H9 (cell line): ENCODE measurements around the gene IDH2. TPM values are rescaled to one million over a fixed set of nuclear protein-coding genes. Genes with fewer than 3 reads are reported as not detected.
A peak's percentile ranks its signal among the peaks of the same experiment; 100 is the strongest.

Experiments used
- DNase-seq: peaks from one replicate; pipeline ENCODE4 v3.0.0-alpha.2; 2017
- H2AFZ ChIP-seq: one replicate; pipeline ENCODE4 v1.6.1; 2013; ENCODE audit warnings: mild to moderate bottlenecking, low read length, control low read depth, moderate library complexity
- H2AK5ac ChIP-seq: 2 replicates; pipeline ENCODE4 v1.6.1; 2013; ENCODE audit warnings: low read length, control low read depth, mixed read lengths; ENCODE audit not compliant: insufficient read length
- H2BK120ac ChIP-seq: one replicate; pipeline ENCODE4 v1.6.1; 2013; ENCODE audit warnings: low read depth, mild to moderate bottlenecking, low read length, control low read depth, inconsistent platforms; ENCODE audit not compliant: poor library complexity, severe bottlenecking
- H2BK12ac ChIP-seq: 2 replicates; pipeline ENCODE4 v1.6.1; 2013; ENCODE audit warnings: low read length, control low read depth, mixed read lengths, low read depth; ENCODE audit not compliant: insufficient read length
- H2BK15ac ChIP-seq: 2 replicates; pipeline ENCODE4 v1.6.1; 2013; ENCODE audit warnings: low read depth, low read length, control low read depth
- H2BK20ac ChIP-seq: one replicate; pipeline ENCODE4 v1.6.1; 2013; ENCODE audit warnings: low read depth, mild to moderate bottlenecking, low read length, control low read depth, inconsistent platforms; ENCODE audit not compliant: poor library complexity, severe bottlenecking
- H2BK5ac ChIP-seq: 2 replicates; pipeline ENCODE4 v1.6.1; 2013; ENCODE audit warnings: low read length, control low read depth, mixed read lengths; ENCODE audit not compliant: insufficient read length
- H3K14ac ChIP-seq: 2 replicates; pipeline ENCODE4 v1.6.1; 2013; ENCODE audit warnings: low read length, control low read depth; ENCODE audit not compliant: insufficient read depth
- H3K18ac ChIP-seq: 2 replicates; pipeline ENCODE4 v1.6.1; 2013; ENCODE audit warnings: low read depth, mild to moderate bottlenecking, mixed read lengths, low read length, control low read depth; ENCODE audit not compliant: insufficient read length
- H3K23ac ChIP-seq: 2 replicates; pipeline ENCODE4 v1.6.1; 2013; ENCODE audit warnings: low read length, control low read depth, mixed read lengths, low read depth; ENCODE audit not compliant: insufficient read length
- H3K23me2 ChIP-seq: 2 replicates; pipeline ENCODE4 v1.6.1; 2013; ENCODE audit warnings: low read depth, mild to moderate bottlenecking, mixed read lengths, low read length, control low read depth; ENCODE audit not compliant: insufficient read length, poor library complexity, severe bottlenecking
- H3K27ac ChIP-seq: 2 replicates; pipeline ENCODE4 v1.5.1; 2013; ENCODE audit warnings: low read length, control low read depth, mixed read lengths, low read depth; ENCODE audit not compliant: insufficient read length
- H3K27me3 ChIP-seq: 2 replicates; pipeline ENCODE4 v1.6.1; 2013; ENCODE audit warnings: low read length, control low read depth, inconsistent platforms; ENCODE audit not compliant: insufficient read depth
- H3K4ac ChIP-seq: 2 replicates; pipeline ENCODE4 v1.6.1; 2013; ENCODE audit warnings: low read depth, mild to moderate bottlenecking, control low read depth, inconsistent platforms, low read length, moderate library complexity
- H3K4me1 ChIP-seq: 2 replicates; pipeline ENCODE4 v1.6.1; 2013; ENCODE audit warnings: low read length, control low read depth, inconsistent platforms; ENCODE audit not compliant: insufficient read depth
- H3K4me2 ChIP-seq: 2 replicates; pipeline ENCODE4 v1.6.1; 2013; ENCODE audit warnings: low read length, control low read depth, mixed read lengths; ENCODE audit not compliant: insufficient read length, insufficient read depth
- H3K56ac ChIP-seq: 2 replicates; pipeline ENCODE4 v1.6.1; 2013; ENCODE audit warnings: low read depth, mild to moderate bottlenecking, mixed read lengths, low read length, control low read depth; ENCODE audit not compliant: insufficient read length
- H3K79me1 ChIP-seq: 2 replicates; pipeline ENCODE4 v1.6.1; 2013; ENCODE audit warnings: low read depth, mild to moderate bottlenecking, moderate library complexity, low read length, control low read depth, inconsistent platforms; ENCODE audit not compliant: insufficient read depth, poor library complexity, severe bottlenecking
- H3K79me2 ChIP-seq: 2 replicates; pipeline ENCODE4 v1.6.1; 2013; ENCODE audit warnings: low read length, control low read depth, inconsistent platforms; ENCODE audit not compliant: insufficient read depth
- H3K9ac ChIP-seq: 2 replicates; pipeline ENCODE4 v1.6.1; 2013; ENCODE audit warnings: low read length, control low read depth, mixed read lengths; ENCODE audit not compliant: insufficient read length; ENCODE audit errors: extremely low read depth
- H3K9me3 ChIP-seq: one replicate; pipeline ENCODE4 v1.6.1; 2013; ENCODE audit warnings: low read depth, low read length, inconsistent platforms; ENCODE audit not compliant: control insufficient read depth
- H3T11ph ChIP-seq: one replicate; pipeline ENCODE4 v1.6.1; 2013; ENCODE audit warnings: mild to moderate bottlenecking, low read length, control low read depth, inconsistent platforms
- H4K20me1 ChIP-seq: one replicate; pipeline ENCODE4 v1.6.1; 2013; ENCODE audit not compliant: control insufficient read depth, insufficient read length, insufficient read depth
- H4K5ac ChIP-seq: 2 replicates; pipeline ENCODE4 v1.6.1; 2013; ENCODE audit warnings: low read depth, mild to moderate bottlenecking, mixed read lengths, low read length, control low read depth; ENCODE audit not compliant: insufficient read length
- H4K8ac ChIP-seq: replicated peaks from 2 replicates; pipeline ENCODE4 v1.6.1; 2013; ENCODE audit warnings: low read length, control low read depth, mixed read lengths, low read depth; ENCODE audit not compliant: insufficient read length
- H4K91ac ChIP-seq: 2 replicates; pipeline ENCODE4 v1.6.1; 2013; ENCODE audit warnings: low read depth, mild to moderate bottlenecking, moderate library complexity, mixed read lengths, low read length, control low read depth; ENCODE audit not compliant: insufficient read length
- H3K27ac Mint-ChIP-seq, 3 experiments: 2 replicates in 2 of 3; 3 replicates in 1 of 3; pipeline ENCODE4 v1.8.0; 2020 to 2021; ENCODE audit warnings: mixed read lengths in 3 of 3, mild to moderate bottlenecking in 1 of 3, moderate library complexity in 1 of 3
- H3K27me3 Mint-ChIP-seq: 2 replicates; pipeline ENCODE4 v1.8.0; 2021; ENCODE audit warnings: low read depth, mild to moderate bottlenecking, moderate library complexity, mixed read lengths
- H3K36me3 Mint-ChIP-seq, 3 experiments: 2 replicates in 2 of 3; 3 replicates in 1 of 3; pipeline ENCODE4 v1.8.0; 2020 to 2021; ENCODE audit warnings: low read depth in 3 of 3, mixed read lengths in 3 of 3; ENCODE audit not compliant: insufficient read depth in 1 of 3
- H3K4me1 Mint-ChIP-seq, 2 experiments: 2 replicates each; pipeline ENCODE4 v1.8.0; 2020; ENCODE audit warnings: mixed read lengths in 2 of 2
- H3K4me3 Mint-ChIP-seq, 2 experiments: 2 replicates in 1 of 2; 3 replicates in 1 of 2; pipeline ENCODE4 v1.8.0; 2020 to 2021; ENCODE audit warnings: mild to moderate bottlenecking in 2 of 2, mixed read lengths in 2 of 2, moderate library complexity in 1 of 2
- H3K9me3 Mint-ChIP-seq, 2 experiments: 2 replicates in 1 of 2; 3 replicates in 1 of 2; pipeline ENCODE4 v1.8.0; 2020; ENCODE audit warnings: mild to moderate bottlenecking in 2 of 2, mixed read lengths in 2 of 2, moderate library complexity in 1 of 2
- CTCF ChIP-seq: fragments of 200-600 bp; sonication (generic); conservative IDR thresholded peaks from 3 replicates; pipeline ENCODE4 v1.8.0; 2021; ENCODE audit warnings: antibody characterized with exemption, mild to moderate bottlenecking
- WGBS: extraction: QIAGEN DNeasy Blood & Tissue Kit; methylation state at CpG from one replicate; pipeline ENCODE4 v1.1.7; 2013; ENCODE audit warnings: missing lambda C conversion rate, low lambda C conversion rate, mixed read lengths; ENCODE audit not compliant: insufficient read length; ENCODE audit errors: extremely low coverage; 5-methylcytosine and 5-hydroxymethylcytosine counted together
- total RNA-seq: library from RNA; stranded (reverse); gene quantifications from 2 replicates; pipeline ENCODE4 v1.2.1, GENCODE V29; 2021

IDH2 gene
- total RNA-seq, 1 experiment from 2014 or later: 57.7 TPM

DNA sequence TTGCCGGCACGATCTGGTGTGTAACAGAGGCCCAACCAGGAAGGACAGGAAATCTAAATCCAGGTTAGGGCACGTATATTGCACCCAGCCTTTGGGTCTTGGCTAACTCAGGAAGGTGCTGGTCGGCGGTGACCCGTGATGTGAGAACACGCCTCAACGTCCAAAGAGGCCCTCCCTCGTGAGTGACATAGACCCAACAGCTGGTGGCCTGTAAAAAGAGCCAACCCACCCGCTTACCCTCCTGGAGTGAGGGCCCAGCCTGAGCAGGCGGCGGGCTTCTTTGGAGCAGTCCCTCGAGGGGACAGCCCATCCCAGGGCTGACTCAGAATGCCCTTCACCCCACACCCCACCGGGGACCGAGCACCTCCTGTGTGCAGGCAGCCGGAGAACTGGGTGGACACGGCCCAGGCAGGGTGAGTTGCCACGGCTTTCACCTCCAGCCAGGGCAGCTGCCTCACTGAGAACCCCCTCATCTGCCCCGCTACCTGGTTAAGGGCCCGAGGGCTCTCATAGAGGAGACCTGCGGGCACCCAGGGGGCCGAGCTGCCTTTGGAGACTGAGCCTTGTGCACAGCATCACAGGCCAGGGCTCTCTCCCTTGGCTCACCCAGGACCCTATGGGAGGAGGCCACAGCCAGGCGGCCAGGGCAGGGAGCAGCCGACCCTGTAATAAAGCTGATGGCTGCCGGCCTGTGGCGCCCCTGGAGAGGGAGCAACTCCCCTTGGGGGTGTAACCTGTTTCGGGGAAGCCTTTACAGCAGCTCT is 59.3 kb downstream of the IDH2 start:
- no peaks in the 10 kb centered on the region for H3K36me3 Mint-ChIP-seq
- no peak overlapping the region for H2AFZ ChIP-seq
- no peak overlapping the region for H4K8ac ChIP-seq
- DNase-seq: no peak
- H3K4me1 ChIP-seq: peaks cover 6% of the 10 kb centered on the region; the same call in 1 of the 2 replicates
- no peak overlapping the region for H3K4me2 ChIP-seq
- no peaks in the 10 kb centered on the region for H3K79me1 ChIP-seq
- H2AK5ac ChIP-seq: no peak overlapping the region
- H4K20me1 ChIP-seq: no peaks in the 10 kb centered on the region
- H4K5ac ChIP-seq: no peak overlapping the region
- no peaks in the 10 kb centered on the region for H3K9me3 Mint-ChIP-seq
- H2BK20ac ChIP-seq: no peak overlapping the region
- no peak for TF ChIP-seq CTCF
- no peak overlapping the region for H2BK12ac ChIP-seq
- H3K4me1 Mint-ChIP-seq: peaks cover 31 to 40% of the 10 kb centered on the region in 2 experiments
- no peak overlapping the region for H2BK15ac ChIP-seq
- WGBS: no CpG with 5 or more reads among the region's 27 CpGs
- H3K27ac Mint-ChIP-seq: peak overlapping the region in 2 of 3 experiments; percentile 43; a peak in 3 of 7 replicates
- H2BK120ac ChIP-seq: no peak overlapping the region
- H3K23ac ChIP-seq: no peak overlapping the region
- H3K23me2 ChIP-seq: no peaks in the 10 kb centered on the region
- no peaks in the 10 kb centered on the region for H3K9me3 ChIP-seq
- H3K27me3 ChIP-seq: no peaks in the 10 kb centered on the region
- no peak overlapping the region for H3K4me3 Mint-ChIP-seq
- no peak overlapping the region; the same call in 1 of the 2 replicates for H3K14ac ChIP-seq
- H2BK5ac ChIP-seq: no peak overlapping the region
- H3T11ph ChIP-seq: no peak overlapping the region
- H3K79me2 ChIP-seq: no peaks in the 10 kb centered on the region
- no peak overlapping the region for H3K56ac ChIP-seq
- no peak overlapping the region for H4K91ac ChIP-seq
- no peak overlapping the region for H3K4ac ChIP-seq
- no peak overlapping the region for H3K9ac ChIP-seq
- H3K27ac ChIP-seq: no peak overlapping the region
- H3K18ac ChIP-seq: peak overlapping the region; percentile 24
- H3K27me3 Mint-ChIP-seq: no peaks in the 10 kb centered on the region
